Measurements from ENCODE around the gene CDKAL1.
"Not testable (repeated sequence)": the region's sequence is repeated elsewhere in the genome, so short reads cannot be mapped to it uniquely, and the experiment has no call there.

- not testable (repeated sequence) for TF ChIP-seq EP300, POLR2A, POLR2AphosphoS5, CTCF (IDR thresholded peaks at IDR 0.05)
These were observed 720.2 kb downstream of the CDKAL1 start for GRCh38 chr6:21254460-21254859.
